GM12878 (cell line): ENCODE measurements around the gene INO80B. TPM values are rescaled to one million over a fixed set of nuclear protein-coding genes. Genes with fewer than 3 reads are reported as not detected.

Experiments used
- ATF3 ChIP-seq: IDR thresholded peaks from 2 replicates; pipeline ENCODE4 v1.6.1; 2011; ENCODE audit warnings: low read depth, mild to moderate bottlenecking, low read length, moderate library complexity, borderline replicate concordance; ENCODE audit errors: extremely low read depth
- BCL11A ChIP-seq: IDR thresholded peaks from 2 replicates; pipeline ENCODE4 v1.6.1; 2011; ENCODE audit warnings: low read depth, low read length
- BCL3 ChIP-seq: IDR thresholded peaks from 2 replicates; pipeline ENCODE4 v1.6.1; 2011; ENCODE audit warnings: borderline replicate concordance, low read depth, mild to moderate bottlenecking, moderate library complexity, low read length; ENCODE audit not compliant: insufficient read depth, poor library complexity, severe bottlenecking
- BMI1 ChIP-seq: fragments of 450-650 bp; IDR thresholded peaks from 2 replicates; pipeline ENCODE4 v1.6.1; 2016; ENCODE audit warnings: mild to moderate bottlenecking, moderate library complexity, borderline replicate concordance
- CREB1 ChIP-seq: IDR thresholded peaks from 2 replicates; pipeline ENCODE4 v1.6.1; 2012; ENCODE audit warnings: low read depth, mild to moderate bottlenecking, inconsistent platforms
- E2F4 ChIP-seq: IDR thresholded peaks from 2 replicates; pipeline ENCODE4 v1.6.1; 2012; ENCODE audit warnings: low read depth, low read length, improper control_type of control experiment
- FOXK2 ChIP-seq: fragments of 450-650 bp; IDR thresholded peaks from 2 replicates; pipeline ENCODE4 v1.6.1; 2017; ENCODE audit warnings: mild to moderate bottlenecking, moderate library complexity
- HDGF ChIP-seq: fragments of 450-650 bp; IDR thresholded peaks from 2 replicates; pipeline ENCODE4 v1.6.1; 2016; ENCODE audit warnings: antibody characterized with exemption
- IRF5 ChIP-seq: fragments of 450-650 bp; IDR thresholded peaks from 2 replicates; pipeline ENCODE4 v1.6.1; 2017; ENCODE audit warnings: borderline replicate concordance
- KDM1A ChIP-seq: fragments of 200-600 bp; sonication (generic); IDR thresholded peaks from 2 replicates; pipeline ENCODE4 v1.6.1; 2016; ENCODE audit warnings: borderline replicate concordance
- MAX ChIP-seq: IDR thresholded peaks from 2 replicates; pipeline ENCODE4 v1.6.1; 2012; ENCODE audit warnings: low read depth, low read length, improper control_type of control experiment
- MLLT1 ChIP-seq: fragments of 450-650 bp; IDR thresholded peaks from 2 replicates; pipeline ENCODE4 v1.6.1; 2016; ENCODE audit warnings: mild to moderate bottlenecking
- MXI1 ChIP-seq: fragments of 150-350 bp; IDR thresholded peaks from 2 replicates; pipeline ENCODE4 v1.6.1; 2011; ENCODE audit warnings: low read depth, mild to moderate bottlenecking, inconsistent platforms, low read length, improper control_type of control experiment
- NFIC ChIP-seq: IDR thresholded peaks from 2 replicates; pipeline ENCODE4 v1.6.1; 2012; ENCODE audit warnings: low read depth, mild to moderate bottlenecking, inconsistent platforms, low read length, moderate library complexity
- PAX5 ChIP-seq: IDR thresholded peaks from 2 replicates; pipeline ENCODE4 v1.6.1; 2011; ENCODE audit warnings: low read depth, low read length, borderline replicate concordance
- PML ChIP-seq: IDR thresholded peaks from 2 replicates; pipeline ENCODE4 v1.6.1; 2012; ENCODE audit warnings: low read length, inconsistent platforms
- RELA ChIP-seq: fragments of 450-650 bp; IDR thresholded peaks from 2 replicates; pipeline ENCODE4 v1.8.0; 2014; ENCODE audit warnings: borderline replicate concordance; ENCODE audit not compliant: partially characterized antibody
- SMAD1 ChIP-seq: fragments of 450-650 bp; IDR thresholded peaks from 2 replicates; pipeline ENCODE4 v1.6.1; 2018; ENCODE audit warnings: mild to moderate bottlenecking, low read depth; ENCODE audit not compliant: partially characterized antibody
- SMAD5 ChIP-seq: IDR thresholded peaks from 2 replicates; pipeline ENCODE4 v1.6.1; 2016; ENCODE audit warnings: antibody characterized with exemption, low read depth
- TAF1 ChIP-seq: IDR thresholded peaks from 2 replicates; pipeline ENCODE4 v1.6.1; 2011; ENCODE audit warnings: mild to moderate bottlenecking, low read depth, low read length, borderline replicate concordance
- TARDBP ChIP-seq: IDR thresholded peaks from 2 replicates; pipeline ENCODE4 v1.6.1; 2016; ENCODE audit warnings: borderline replicate concordance
- ZBTB33 ChIP-seq: fragments of 450-650 bp; IDR thresholded peaks from 2 replicates; pipeline ENCODE4 v1.6.1; 2017; ENCODE audit warnings: mild to moderate bottlenecking
- ZNF622 ChIP-seq: fragments of 450-650 bp; IDR thresholded peaks from 2 replicates; pipeline ENCODE4 v1.6.1; 2017; ENCODE audit warnings: mild to moderate bottlenecking, inconsistent platforms
- polyA plus RNA-seq, 11 experiments: library from polyadenylated mRNA; depleted of rRNA in 4 of 11; unstranded in 6 of 11; stranded (reverse) in 5 of 11; fragments of >200 nt; fragmentation: Nextera tagmentation in 4 of 11; fragmentation: Illumina TruSeq in 1 of 11; extraction: Ambion mirVana in 4 of 11; extraction: Trizol in 1 of 11; gene quantifications; 1 replicate in 1 of 11; 2 replicates in 10 of 11; pipeline versions ENCODE4 v1.2.1 to v1.2.3, GENCODE V29; 2011 to 2016; ENCODE audit warnings: inconsistent platforms in 2 of 11, missing spikeins in 2 of 11, low read depth in 1 of 11
- total RNA-seq, 4 experiments: library from RNA; depleted of rRNA in 3 of 4; stranded (reverse); fragments of >200 nt in 3 of 4; fragmentation: Illumina TruSeq in 1 of 4; extraction: Trizol in 1 of 4; gene quantifications; 2 replicates each; pipeline versions ENCODE4 v1.2.1 to v1.2.3, GENCODE V29; 2013 to 2021

Gene INO80B
- total and polyA plus RNA-seq, 10 of the 15 experiments (the other 5 are each of a cell fraction or from before 2014, with no cell fraction given), result 1.3 to 26.7 (median 11.1) TPM

GRCh38 chr2:74421221-74421870 lies 33.5 kb upstream of the INO80B start, which contains the start of the genes C2orf81 and WDR54 (continued):
- TF ChIP-seq BCL3, result no peak
- peak; percentile 26; the same call in 1 of the 2 replicates for TF ChIP-seq FOXK2
- TF ChIP-seq CREB1, result peak; percentile 60; the same call in 1 of the 2 replicates
- 0 out of 2 replicates have a peak, but pooled peaks have one; percentile 19 for TF ChIP-seq TARDBP
- no peak for TF ChIP-seq ZBTB33
- peak; percentile 89 for TF ChIP-seq SMAD5
- no peak for TF ChIP-seq IRF5
- no peak for TF ChIP-seq KDM1A
- peak; percentile 68 for TF ChIP-seq RELA
- TF ChIP-seq MAX, result peak; percentile 92
- TF ChIP-seq NFIC, result no peak
- no peak for TF ChIP-seq ATF3
- peak; percentile 86 for TF ChIP-seq PML
- TF ChIP-seq BMI1, result peak; percentile 99
- TF ChIP-seq SMAD1, result peak; percentile 44
- TF ChIP-seq HDGF, result 0 out of 2 replicates have a peak, but pooled peaks have one; percentile 55
- TF ChIP-seq TAF1, result peak; percentile 87
- no peak for TF ChIP-seq BCL11A
- no peak for TF ChIP-seq MLLT1
- TF ChIP-seq E2F4, result peak; percentile 55; the same call in 1 of the 2 replicates
- no peak for TF ChIP-seq PAX5
- TF ChIP-seq MXI1, result peak; percentile 100
- TF ChIP-seq ZNF622, result no peak
